HG03439 (cell line): Measurements from ENCODE around the gene PRCD.
"Not testable (repeated sequence)": the region's sequence is repeated elsewhere in the genome, so short reads cannot be mapped to it uniquely, and the experiment has no call there.

ENCODE experiments used
- ATAC-seq: cut with Tn5 transposase; IDR thresholded peaks from one replicate; pipeline ENCODE4 v1.9.1; 2021; ENCODE audit warnings: mild to moderate bottlenecking, moderate library complexity; ENCODE audit not compliant: unreplicated experiment

The PRCD gene

GRCh38 chr17:76551685-76552084 is 11.8 kb downstream of the PRCD start:
- ATAC-seq, result no peak

- ATAC-seq, result no peak
Observed at GRCh38 chr17:76553178-76553908, 13.5 kb downstream of the PRCD start.

- no peak for ATAC-seq
Observed at GRCh38 chr17:76554131-76554530, 14.3 kb downstream of the PRCD start.

GRCh38 chr17:76556765-76557367 is 17.0 kb downstream of the PRCD start:
- peak; percentile 34 for ATAC-seq

GRCh38 chr17:76557368-76558197 is 17.7 kb downstream of the PRCD start:
- ATAC-seq, result peak; percentile 77

GRCh38 chr17:76558198-76559095 is 18.6 kb downstream of the PRCD start:
- no peak for ATAC-seq

- ATAC-seq, result not testable (repeated sequence)
Observed at GRCh38 chr17:76559460-76559859, 19.6 kb downstream of the PRCD start.

GRCh38 chr17:76560036-76560876 is 20.4 kb downstream of the PRCD start:
- ATAC-seq, result no peak

- ATAC-seq, result no peak
Observed at GRCh38 chr17:76560877-76561221, 21.0 kb downstream of the PRCD start.

GRCh38 chr17:76561332-76561731 is 21.5 kb downstream of the PRCD start:
- ATAC-seq, result no peak

GRCh38 chr17:76561799-76562268 is 22.0 kb downstream of the PRCD start:
- no peak for ATAC-seq

- no peak for ATAC-seq
Observed at GRCh38 chr17:76562734-76563148, 22.9 kb downstream of the PRCD start.

GRCh38 chr17:76563359-76563758 is 23.5 kb downstream of the PRCD start:
- not testable (repeated sequence) for ATAC-seq

- ATAC-seq, result not testable (repeated sequence)
Observed at GRCh38 chr17:76564991-76565727, 25.3 kb downstream of the PRCD start.

GRCh38 chr17:76565728-76566612 is 26.1 kb downstream of the PRCD start:
- ATAC-seq, result no peak

GRCh38 chr17:76566613-76566943 is 26.7 kb downstream of the PRCD start:
- no peak for ATAC-seq

- ATAC-seq, result no peak
Observed at GRCh38 chr17:76566988-76567431, 27.2 kb downstream of the PRCD start.
